Keratinocyte (primary cell): Measurements from ENCODE around the gene AKAP13. TPM values are rescaled to one million over a fixed set of nuclear protein-coding genes. Genes with fewer than 3 reads are reported as not detected.
A peak's percentile ranks its signal among the peaks of the same experiment; 100 is the strongest.

Experiments used
- DNase-seq: peaks from one replicate; pipeline ENCODE4 v3.0.0-alpha.2; 2011; ENCODE audit warnings: low read depth, missing footprints, low spot score
- FAIRE-seq: peaks from 2 replicates; lab custom pipeline; 2011; peaks lifted over from hg19 to GRCh38; lab: Jason Lieb, UNC
- H2AFZ ChIP-seq: 2 replicates; pipeline ENCODE4 v1.6.0; 2012; ENCODE audit warnings: low read length, control low read depth, inconsistent platforms; ENCODE audit not compliant: control insufficient read depth
- H3K27ac ChIP-seq: 2 replicates; pipeline ENCODE4 v1.5.1; 2011; ENCODE audit warnings: low read length; ENCODE audit not compliant: control insufficient read depth, insufficient read depth
- H3K27me3 ChIP-seq: 3 replicates; pipeline ENCODE4 v1.6.0; 2011; ENCODE audit warnings: low read length; ENCODE audit not compliant: control insufficient read depth, insufficient read depth; ENCODE audit errors: extremely low read depth
- H3K36me3 ChIP-seq, 2 experiments: 2 replicates in 1 of 2; 3 replicates in 1 of 2; pipeline ENCODE4 v1.5.1; 2011; ENCODE audit warnings: low read length in 2 of 2, mild to moderate bottlenecking in 1 of 2; ENCODE audit not compliant: control insufficient read depth in 2 of 2, insufficient read depth in 2 of 2; ENCODE audit errors: extremely low read depth in 1 of 2
- H3K4me1 ChIP-seq: 3 replicates; pipeline ENCODE4 v1.5.1; 2011; ENCODE audit warnings: low read length; ENCODE audit not compliant: control insufficient read depth, insufficient read depth; ENCODE audit errors: extremely low read depth
- H3K4me2 ChIP-seq: 3 replicates; pipeline ENCODE4 v1.6.0; 2011; ENCODE audit warnings: low read depth, low read length; ENCODE audit not compliant: control insufficient read depth, insufficient read depth; ENCODE audit errors: extremely low read depth
- H3K4me3 ChIP-seq, 3 experiments: fragments of 200-600 bp in 1 of 3; sonication (generic) in 1 of 3; 2 replicates in 2 of 3; 3 replicates in 1 of 3; pipeline ENCODE4 v1.5.1; 2011 to 2016; ENCODE audit warnings: low read length in 3 of 3, mild to moderate bottlenecking in 3 of 3, control low read depth in 2 of 3, inconsistent platforms in 1 of 3, low read depth in 1 of 3, mixed read lengths in 1 of 3, mixed run types in 1 of 3, moderate library complexity in 1 of 3; ENCODE audit not compliant: control insufficient read depth in 2 of 3, insufficient read depth in 2 of 3; ENCODE audit errors: extremely low read depth in 1 of 3
- H3K79me2 ChIP-seq: 2 replicates; pipeline ENCODE4 v1.6.0; 2012; ENCODE audit warnings: low read length; ENCODE audit not compliant: control insufficient read depth, insufficient read depth
- H3K9ac ChIP-seq: 3 replicates; pipeline ENCODE4 v1.6.0; 2011; ENCODE audit warnings: low read length; ENCODE audit not compliant: control insufficient read depth, insufficient read depth; ENCODE audit errors: extremely low read depth
- H3K9me1 ChIP-seq: 3 replicates; pipeline ENCODE4 v1.6.0; 2011; ENCODE audit warnings: low read length; ENCODE audit not compliant: control insufficient read depth, insufficient read depth; ENCODE audit errors: extremely low read depth
- H3K9me3 ChIP-seq: 2 replicates; pipeline ENCODE4 v1.5.1; 2012; ENCODE audit warnings: low read depth, low read length; ENCODE audit not compliant: control insufficient read depth
- H4K20me1 ChIP-seq: 3 replicates; pipeline ENCODE4 v1.6.0; 2011; ENCODE audit warnings: low read length; ENCODE audit not compliant: control insufficient read depth, insufficient read depth; ENCODE audit errors: extremely low read depth
- CTCF ChIP-seq, 3 experiments: IDR thresholded peaks in 1 of 3; conservative IDR thresholded peaks in 1 of 3; optimal IDR thresholded peaks in 1 of 3; 2 replicates in 2 of 3; 3 replicates in 1 of 3; pipeline versions ENCODE3 to v1.5.1; 2011; ENCODE audit warnings: low read length in 3 of 3, mild to moderate bottlenecking in 3 of 3, moderate library complexity in 2 of 3, control low read depth in 1 of 3, inconsistent platforms in 1 of 3; ENCODE audit not compliant: insufficient read depth in 2 of 3; ENCODE audit errors: extremely low read depth in 1 of 3
- EZH2 ChIP-seq: IDR thresholded peaks from one replicate; pipeline ENCODE4 v1.6.1; 2012; ENCODE audit warnings: inconsistent platforms, mild to moderate bottlenecking, low read length, moderate library complexity
- dilution Hi-C: fragments of 300-500 bp; cut with MboI; formaldehyde crosslinking; loops from one replicate; pipeline ENCODE4 v1.7.0; 2020; ENCODE audit warnings: low sequenced_read_pairs; ENCODE audit not compliant: extremely low pct_ligation_motif_present
- polyA plus RNA-seq, 5 experiments: library from polyadenylated mRNA; depleted of rRNA in 3 of 5; stranded (reverse) in 3 of 5; stranded (forward) in 1 of 5; unstranded in 1 of 5; fragments of >200 nt; gene quantifications; 1 replicate in 1 of 5; 2 replicates in 3 of 5; 3 replicates in 1 of 5; pipeline versions ENCODE4 v1.2.1 to v1.2.3, GENCODE V29; 2011 to 2012; ENCODE audit warnings: missing spikeins in 2 of 5, low read depth in 1 of 5, low replicate concordance in 1 of 5

The AKAP13 gene
- polyA plus RNA-seq, 1 donor (not counting 4 experiments of a cell fraction or from before 2014, with no cell fraction given), result 16.7 TPM

DNA sequence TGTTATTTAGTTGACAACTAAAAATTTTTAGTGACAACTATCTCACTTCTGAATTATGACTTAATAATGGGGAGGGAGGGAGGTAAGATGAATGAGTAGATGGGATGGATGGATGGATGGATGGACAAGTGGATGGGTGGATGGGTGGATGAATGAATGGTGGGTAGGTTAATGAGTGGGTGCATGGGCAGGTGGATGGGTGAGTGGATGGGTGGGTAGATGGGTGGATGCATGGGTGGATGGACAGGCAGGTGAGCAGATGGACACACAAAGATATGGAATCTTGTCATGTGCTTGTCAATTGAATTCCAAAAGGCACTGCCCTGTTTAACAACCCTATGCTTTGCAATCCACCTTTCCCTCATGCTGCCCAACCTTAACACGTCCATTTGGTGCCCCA, 372.9 kb downstream of the AKAP13 start:
- Histone ChIP-seq H3K9me1 (peaks cover 3% of the 10 kb centered on the region), H3K9ac (no peak overlapping the region), H2AFZ (no peak overlapping the region), H3K4me3 (no peak overlapping the region), H3K36me3 (no peaks in the 10 kb centered on the region), H3K27ac (no peak overlapping the region), H3K79me2 (no peaks in the 10 kb centered on the region), H3K4me2 (peak overlapping the region; percentile 41), H3K27me3 (no peaks in the 10 kb centered on the region), H3K4me1 (peaks cover 39% of the 10 kb centered on the region), H4K20me1 (no peaks in the 10 kb centered on the region), H3K9me3 (no peaks in the 10 kb centered on the region)
- TF ChIP-seq CTCF (optimal IDR thresholded peaks at IDR 0.05 in 1 of 3, IDR thresholded peaks at IDR 0.05 in 1 of 3, conservative IDR thresholded peaks at IDR 0.05 in 1 of 3; ENCODE audit: extremely low read depth in 1 of 3, insufficient read depth in 2 of 3, low read length in 3 of 3) (no peak), EZH2 (no peak)
- peak; percentile 58 for FAIRE-seq
- dilution Hi-C loops, result no loop called here
- DNase-seq, result no peak

DNA sequence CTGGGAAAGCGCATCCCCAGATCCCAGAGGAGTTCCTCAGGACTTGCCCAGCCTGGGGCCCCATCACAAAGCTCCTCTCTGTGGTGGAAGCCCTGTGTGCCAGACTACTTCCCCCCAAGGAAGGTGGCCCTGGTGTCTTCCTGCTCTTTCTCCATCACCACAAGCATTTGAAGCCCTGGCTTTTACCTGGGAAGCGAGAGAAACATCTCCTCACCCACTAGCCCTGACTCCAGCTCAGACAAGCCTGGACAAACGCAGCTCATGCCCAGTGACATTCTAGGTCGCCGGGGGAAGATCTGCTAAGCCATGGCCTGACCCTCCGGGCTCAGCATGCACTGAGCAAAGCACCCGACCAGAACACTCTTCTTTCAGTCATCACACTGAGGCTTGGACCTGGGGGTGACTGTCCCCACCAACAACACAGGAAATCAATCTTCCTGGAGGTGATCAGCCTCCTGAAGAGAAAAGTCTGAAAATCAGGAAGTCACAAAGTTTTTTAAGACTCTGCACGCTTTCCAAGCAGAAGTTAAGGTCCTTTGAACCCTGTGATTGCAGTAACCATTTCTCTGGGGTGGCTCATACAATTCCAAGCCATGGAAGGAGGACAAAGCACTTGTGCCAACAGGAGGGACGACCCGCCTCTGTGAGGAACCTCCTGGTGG, 373.5 kb downstream of the AKAP13 start:
- FAIRE-seq (peak; percentile 56), DNase-seq (no peak)
- TF ChIP-seq CTCF (optimal IDR thresholded peaks at IDR 0.05 in 1 of 3, IDR thresholded peaks at IDR 0.05 in 1 of 3, conservative IDR thresholded peaks at IDR 0.05 in 1 of 3; ENCODE audit: extremely low read depth in 1 of 3, insufficient read depth in 2 of 3, low read length in 3 of 3) (no peak), EZH2 (no peak)
- Histone ChIP-seq H3K79me2 (no peaks in the 10 kb centered on the region), H3K4me3 (no peak overlapping the region), H3K27ac (no peak overlapping the region), H3K9me1 (no peaks in the 10 kb centered on the region), H3K4me1 (peaks cover 33% of the 10 kb centered on the region), H4K20me1 (no peaks in the 10 kb centered on the region), H2AFZ (no peak overlapping the region), H3K27me3 (no peaks in the 10 kb centered on the region), H3K36me3 (no peaks in the 10 kb centered on the region), H3K9ac (no peak overlapping the region), H3K9me3 (no peaks in the 10 kb centered on the region), H3K4me2 (peak overlapping the region; percentile 41)
- dilution Hi-C loops, result no loop called here
